ENCODE results near the gene FXYD6.
"Not testable (repeated sequence)": the region's sequence is repeated elsewhere in the genome, so short reads cannot be mapped to it uniquely, and the experiment has no call there.

Gene FXYD6

GRCh38 chr11:117876341-117877119, at the start of gene FXYD6:
FXYD6 (minus strand) TSS chr11:117876658; CDS start chr11:117842776, 33,882 bp downstream.
- DNase-seq: no peak

GRCh38 chr11:117926166-117926565, 49.7 kb upstream of the FXYD6 start:
- DNase-seq: not testable (repeated sequence)

- DNase-seq: no peak
These were observed 48.9 kb upstream of the FXYD6 start for GRCh38 chr11:117925198-117925925.

DNA sequence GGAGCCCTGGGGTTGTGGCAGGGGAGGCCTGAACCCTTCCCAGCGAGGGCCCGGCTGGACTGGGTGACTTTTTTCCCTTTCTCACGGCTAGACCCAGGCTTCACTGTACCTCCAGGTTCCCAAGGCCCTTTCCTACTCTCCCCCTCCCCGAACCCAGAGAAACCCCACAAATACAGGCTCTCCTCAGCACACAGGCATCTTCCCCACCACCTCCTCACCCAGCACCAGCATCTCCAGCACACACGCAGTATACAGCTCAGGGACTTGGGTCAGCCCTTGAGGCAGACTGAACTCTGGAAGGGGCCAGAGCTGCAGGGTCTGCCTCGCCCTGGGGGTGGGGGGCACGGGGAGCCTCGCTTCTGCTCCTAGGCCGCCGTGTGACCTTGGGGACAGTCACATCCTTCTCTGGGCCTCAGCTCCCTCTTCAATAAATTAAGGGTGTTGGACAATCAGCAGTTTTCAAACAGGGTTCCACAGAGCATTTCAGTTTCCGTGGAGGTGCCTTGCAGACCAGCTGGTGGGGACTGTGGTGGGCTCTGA, 48.2 kb upstream of the FXYD6 start:
- DNase-seq: no peak

GRCh38 chr11:117923773-117924172, 47.3 kb upstream of the FXYD6 start:
- DNase-seq: no peak

DNA sequence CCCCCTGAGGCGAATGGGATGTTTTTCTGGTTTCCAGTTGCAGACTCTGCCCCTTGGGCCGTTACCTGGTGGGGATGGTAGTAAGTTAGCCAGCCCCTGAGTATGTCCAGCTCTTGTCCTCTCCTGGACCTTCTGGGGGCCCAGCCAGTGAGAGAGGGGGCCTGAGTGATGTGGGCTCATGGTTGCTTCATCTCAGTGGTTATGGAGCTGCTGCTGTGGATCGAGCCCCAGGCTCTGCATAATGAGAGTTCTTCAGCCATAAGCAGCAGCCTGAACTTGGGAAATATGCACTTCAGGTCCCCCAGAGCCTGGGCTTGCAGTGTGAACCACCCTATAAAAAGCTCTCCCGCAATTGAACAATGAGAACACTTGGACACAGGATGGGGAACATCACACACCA, 46.8 kb upstream of the FXYD6 start:
- no peak for DNase-seq

- DNase-seq: no peak
These were observed 45.4 kb upstream of the FXYD6 start for GRCh38 chr11:117921893-117922292.

GRCh38 chr11:117921456-117921855, 45.0 kb upstream of the FXYD6 start:
- no peak for DNase-seq

- DNase-seq: no peak
These were observed 43.3 kb upstream of the FXYD6 start for GRCh38 chr11:117919781-117920221.

GRCh38 chr11:117919341-117919740, 42.9 kb upstream of the FXYD6 start:
- DNase-seq: no peak

DNA sequence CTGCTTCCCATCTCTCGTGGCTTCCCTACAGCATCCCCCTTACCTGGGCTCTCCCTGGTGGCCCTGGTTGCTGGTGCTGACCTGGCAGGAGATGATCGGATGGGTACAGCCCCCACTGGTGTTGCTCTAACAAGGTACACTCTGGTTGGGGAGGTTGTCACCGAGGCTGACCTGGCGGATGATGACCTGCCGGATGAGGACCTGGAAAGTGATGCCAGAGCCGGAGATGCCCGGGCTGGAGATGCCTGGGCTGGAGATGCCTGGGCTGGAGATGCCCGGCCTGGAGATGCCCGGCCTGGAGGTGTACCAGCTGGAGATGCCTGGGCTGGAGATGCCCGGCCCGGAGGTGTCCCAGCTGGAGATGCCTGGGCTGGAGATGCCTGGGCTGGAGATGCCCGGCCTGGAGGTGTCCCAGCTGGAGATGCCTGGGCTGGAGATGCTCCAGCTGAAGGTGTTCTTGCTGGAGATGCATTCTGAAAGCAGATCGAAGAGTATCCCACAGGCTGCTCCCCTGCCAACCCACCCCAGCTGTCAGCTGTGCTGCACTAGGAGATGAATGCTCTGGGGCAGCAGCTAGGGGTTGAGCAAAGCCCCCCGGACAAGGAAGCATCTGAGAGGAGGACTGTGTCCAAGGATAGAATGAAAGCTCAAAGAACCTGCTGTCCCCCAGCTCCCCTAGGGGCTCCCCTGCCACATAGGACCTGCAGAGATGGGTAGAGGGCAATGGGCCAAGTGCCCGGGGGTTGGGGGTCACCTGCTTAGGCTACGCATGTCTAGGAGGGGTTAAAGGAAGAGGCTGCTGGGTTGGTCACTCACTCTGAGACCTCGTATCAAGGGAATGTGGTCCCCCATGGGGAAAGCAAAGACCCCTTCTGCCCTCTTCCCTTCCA, 42.2 kb upstream of the FXYD6 start:
- DNase-seq: no peak

GRCh38 chr11:117917591-117918151, 41.2 kb upstream of the FXYD6 start:
- DNase-seq: no peak

DNA sequence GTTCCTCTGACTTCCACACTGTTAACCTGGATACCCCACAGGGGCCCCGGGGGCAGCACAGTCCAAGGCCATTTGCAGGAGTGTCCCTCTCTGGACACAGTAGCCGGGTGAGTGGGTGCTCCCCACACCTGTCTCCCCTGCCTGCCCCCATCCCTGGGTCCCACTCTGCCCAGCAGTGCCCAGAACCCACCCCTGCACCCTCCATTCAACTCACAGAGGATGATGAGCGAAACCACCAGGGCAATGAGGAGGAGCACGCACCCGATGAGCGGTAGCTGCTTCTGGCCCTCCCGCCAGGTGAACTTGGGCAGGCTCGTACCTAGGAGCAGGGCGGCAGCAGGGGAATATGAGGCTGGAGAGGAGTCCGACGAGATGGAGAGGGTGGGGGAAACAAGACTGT, 40.5 kb upstream of the FXYD6 start:
- no peak for DNase-seq

DNA sequence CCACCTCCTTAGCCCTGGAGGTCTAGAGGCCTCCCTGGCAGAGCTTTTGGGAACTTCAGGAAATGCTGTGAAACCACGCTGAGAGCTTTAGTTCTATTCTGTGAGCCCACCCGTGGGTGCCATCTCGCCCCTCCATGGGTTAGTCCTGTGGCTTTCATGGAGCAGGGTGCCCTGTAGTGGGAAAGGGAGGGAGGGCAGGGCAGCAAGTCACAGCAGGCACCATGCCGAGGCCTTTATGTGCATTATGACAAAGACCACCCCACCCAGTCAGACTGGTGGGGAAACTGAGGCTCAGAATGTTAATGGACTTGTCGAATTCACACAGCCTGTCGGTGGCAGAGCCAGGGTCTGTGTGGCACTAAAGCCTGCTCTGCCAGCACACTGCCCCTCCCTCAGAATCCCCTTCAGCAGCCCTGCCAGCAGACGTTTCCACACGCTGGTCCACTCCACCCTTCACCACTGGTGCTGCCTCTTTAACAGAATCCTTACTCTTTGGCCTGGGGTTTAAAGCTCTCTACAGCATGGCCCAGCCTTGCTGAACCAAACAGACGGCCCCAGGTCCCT, 39.3 kb upstream of the FXYD6 start:
- no peak for DNase-seq

GRCh38 chr11:117914991-117915618, 38.6 kb upstream of the FXYD6 start:
- DNase-seq: no peak

DNA sequence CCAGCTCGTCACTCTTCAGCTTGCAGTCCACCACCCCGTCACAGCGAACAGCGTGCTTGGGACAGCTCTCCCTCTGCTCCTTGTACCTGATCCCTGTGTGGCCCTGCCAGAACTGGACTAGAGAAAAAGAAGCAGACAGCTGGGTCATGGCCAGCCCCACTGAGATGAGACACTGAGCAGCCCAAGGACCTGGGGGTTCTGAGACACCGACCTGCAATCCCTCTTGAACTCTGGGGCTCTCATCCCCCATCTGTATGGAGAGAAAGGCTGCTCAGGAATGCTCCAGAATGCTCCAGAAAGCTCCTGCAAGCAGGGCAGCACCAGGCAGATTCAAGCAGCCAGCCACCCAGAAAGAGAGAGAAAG, 37.9 kb upstream of the FXYD6 start:
- no peak for DNase-seq

DNA sequence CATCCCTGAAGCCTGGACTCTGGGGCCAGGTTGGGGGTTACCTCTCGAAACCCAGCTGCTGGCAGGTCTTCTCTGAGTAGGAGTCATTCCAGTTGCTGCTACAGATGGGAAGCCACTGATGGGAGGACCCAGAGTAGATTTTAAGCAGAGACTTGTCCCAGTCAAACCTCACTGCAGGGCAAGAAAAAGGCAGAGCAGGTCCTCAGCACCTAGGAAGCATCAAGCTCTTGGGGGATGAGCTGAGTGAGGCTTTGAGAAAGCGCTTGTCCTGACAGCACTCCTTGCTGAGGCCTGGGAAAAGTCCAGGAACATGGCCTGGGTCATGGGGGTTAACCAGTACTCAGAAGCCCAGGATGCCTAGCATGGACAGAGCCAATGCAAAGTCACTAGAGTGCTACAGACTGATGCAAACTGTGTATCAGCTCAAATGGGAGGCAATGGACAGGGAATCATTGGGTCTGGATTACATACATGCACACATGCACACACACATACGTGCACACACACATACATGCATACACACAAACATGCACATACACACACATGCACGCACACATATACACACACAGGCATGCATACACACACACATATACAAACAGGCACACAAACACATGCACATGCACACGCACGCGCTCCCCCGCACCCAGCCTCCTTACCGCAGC, 37.4 kb upstream of the FXYD6 start:
- DNase-seq: no peak

GRCh38 chr11:117912497-117912896, 36.0 kb upstream of the FXYD6 start:
- no peak for DNase-seq

DNA sequence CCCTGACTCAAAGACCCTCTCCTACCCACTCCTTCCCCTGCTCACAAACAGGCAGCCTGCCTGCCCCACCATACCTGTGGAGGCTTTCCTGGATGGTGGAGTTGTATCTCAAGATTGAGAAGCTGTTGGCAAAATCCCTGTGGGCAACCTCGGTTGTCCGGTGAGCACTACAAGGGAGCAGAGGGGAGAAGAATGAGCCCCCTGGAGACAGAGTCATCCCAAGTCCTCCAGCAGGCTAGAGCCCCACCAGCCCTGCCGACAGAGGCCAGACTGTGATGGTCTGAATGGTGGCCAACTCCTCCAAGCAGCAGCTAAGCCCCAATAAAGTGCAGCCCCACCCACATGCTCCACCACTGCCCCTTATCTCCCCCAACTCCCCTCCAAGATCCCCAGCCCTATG, 35.2 kb upstream of the FXYD6 start:
- DNase-seq: no peak

GRCh38 chr11:117910941-117911655, 34.6 kb upstream of the FXYD6 start:
- DNase-seq: no peak

DNA sequence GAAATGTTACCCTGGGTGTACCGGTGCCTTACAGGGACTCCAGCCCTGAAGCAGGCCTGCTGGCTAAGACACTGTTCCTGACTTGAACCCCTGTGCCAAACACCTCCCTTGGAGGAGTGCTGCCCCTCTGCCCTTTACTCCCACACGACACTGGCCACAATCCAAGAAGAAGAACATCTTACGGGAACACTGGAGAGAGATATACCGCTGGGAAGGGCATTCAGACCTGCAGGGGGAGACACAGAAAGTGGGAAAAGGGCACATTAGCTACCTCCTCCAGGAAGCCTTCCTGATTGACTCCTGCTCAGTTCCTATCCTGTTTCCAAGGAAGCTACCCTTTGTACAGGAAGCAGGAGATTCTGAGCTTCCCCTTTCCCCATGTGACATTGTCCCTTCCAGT, 34.1 kb upstream of the FXYD6 start:
- no peak for DNase-seq

All from kidney glomerular epithelial cell (primary cell).